K562 (cell line): Measurements from ENCODE around the gene SERTAD1. TPM values are rescaled to one million over a fixed set of nuclear protein-coding genes. Genes with fewer than 3 reads are reported as not detected.

ENCODE experiments used
- CCAR2 ChIP-seq: fragments of 200-400 bp; formaldehyde crosslinking; IDR thresholded peaks from 2 replicates; pipeline ENCODE4 v1.6.1; 2017; ENCODE audit warnings: mild to moderate bottlenecking, low read depth, low read length
- ESRRA ChIP-seq: fragments of 450-650 bp; IDR thresholded peaks from 2 replicates; pipeline ENCODE4 v1.6.1; 2014; ENCODE audit warnings: low read depth, mild to moderate bottlenecking, moderate library complexity, borderline replicate concordance
- ETS1 ChIP-seq: conservative IDR thresholded peaks from 2 replicates; pipeline ENCODE4 v1.6.1; 2011; ENCODE audit warnings: low read depth, mild to moderate bottlenecking, low read length; ENCODE audit not compliant: control insufficient read depth
- FOXA1 ChIP-seq: fragments of 450-650 bp; IDR thresholded peaks from 2 replicates; pipeline ENCODE4 v1.6.1; 2016; ENCODE audit warnings: mild to moderate bottlenecking, borderline replicate concordance
- FOXJ3 ChIP-seq: sonication (generic); formaldehyde crosslinking; IDR thresholded peaks from 2 replicates; pipeline ENCODE4 v1.4.0; 2020; ENCODE audit warnings: mild to moderate bottlenecking, missing genetic modification reagents
- KLF6 ChIP-seq: fragments of 250-450 bp; sonication (Bioruptor Pico); IDR thresholded peaks from 2 replicates; pipeline ENCODE4 v1.4.0; 2020; ENCODE audit warnings: mild to moderate bottlenecking, moderate library complexity, borderline replicate concordance
- MAFF ChIP-seq: IDR thresholded peaks from 2 replicates; pipeline ENCODE4 v1.6.1; 2012; ENCODE audit warnings: low read length, improper control_type of control experiment
- POLR2AphosphoS2 ChIP-seq: IDR thresholded peaks from 2 replicates; pipeline ENCODE4 v1.6.1; 2012; ENCODE audit warnings: low read length, improper control_type of control experiment
- POLR2G ChIP-seq: fragments of 200-400 bp; formaldehyde crosslinking; IDR thresholded peaks from 2 replicates; pipeline ENCODE4 v1.6.1; 2017; ENCODE audit warnings: low read depth, mild to moderate bottlenecking, antibody characterized with exemption, low read length, moderate library complexity
- PPARD ChIP-seq: fragments of 250-450 bp; sonication (Bioruptor Pico); IDR thresholded peaks from 2 replicates; pipeline ENCODE4 v1.8.0; 2022; ENCODE audit warnings: inconsistent platforms, mild to moderate bottlenecking, moderate library complexity
- PRDM10 ChIP-seq: fragments of 450-650 bp; IDR thresholded peaks from 2 replicates; pipeline ENCODE4 v1.6.1; 2018; ENCODE audit not compliant: partially characterized antibody
- RBM34 ChIP-seq: fragments of 200-400 bp; formaldehyde crosslinking; IDR thresholded peaks from 2 replicates; pipeline ENCODE4 v1.6.1; 2018; ENCODE audit warnings: low read length, borderline replicate concordance; ENCODE audit not compliant: insufficient read depth
- TBL1XR1 ChIP-seq, 2 experiments: IDR thresholded peaks; 2 replicates each; pipeline ENCODE4 v1.6.1; 2012; ENCODE audit warnings: improper control_type of control experiment in 2 of 2, low read length in 2 of 2, mild to moderate bottlenecking in 1 of 2
- TRIM24 ChIP-seq, 2 experiments: fragments of 450-650 bp; IDR thresholded peaks; 2 replicates each; pipeline ENCODE4 v1.6.1; 2016
- YY1 ChIP-seq, 3 experiments: IDR thresholded peaks; 2 replicates each; pipeline ENCODE4 v1.6.1; 2011; ENCODE audit warnings: low read length in 2 of 3, mild to moderate bottlenecking in 2 of 3, moderate library complexity in 2 of 3, borderline replicate concordance in 1 of 3, control low read depth in 1 of 3, low read depth in 1 of 3; ENCODE audit not compliant: insufficient read depth in 3 of 3, insufficient replicate concordance in 2 of 3, control insufficient read depth in 1 of 3, insufficient read length in 1 of 3; ENCODE audit errors: extremely low read depth in 1 of 3
- ZC3H8 ChIP-seq: fragments of 450-650 bp; IDR thresholded peaks from 2 replicates; pipeline ENCODE4 v1.6.1; 2017
- ZNF184 ChIP-seq: sonication (generic); formaldehyde crosslinking; IDR thresholded peaks from 2 replicates; pipeline ENCODE4 v1.5.0; 2020; ENCODE audit warnings: missing genetic modification reagents
- ZNF551 ChIP-seq: fragments of 250-450 bp; sonication (Bioruptor Pico); IDR thresholded peaks from 2 replicates; pipeline ENCODE4 v1.5.0; 2021; ENCODE audit warnings: mild to moderate bottlenecking, moderate library complexity
- ZSCAN29 ChIP-seq: fragments of 450-650 bp; IDR thresholded peaks from 2 replicates; pipeline ENCODE4 v1.6.1; 2017
- polyA plus RNA-seq, 8 experiments: library from polyadenylated mRNA; depleted of rRNA in 4 of 8; stranded (reverse) in 5 of 8; unstranded in 3 of 8; fragments of >200 nt; fragmentation: Nextera tagmentation in 2 of 8; fragmentation: Illumina TruSeq in 1 of 8; extraction: Ambion mirVana in 2 of 8; extraction: Trizol in 1 of 8; gene quantifications; 2 replicates each; pipeline versions ENCODE4 v1.2.1 to v1.2.3, GENCODE V29; 2011 to 2014; ENCODE audit warnings: inconsistent platforms in 1 of 8, missing spikeins in 1 of 8
- total RNA-seq, 7 experiments: library from RNA; depleted of rRNA in 6 of 7; stranded (reverse); fragments of >200 nt in 6 of 7; fragmentation: Illumina TruSeq in 2 of 7; extraction: Trizol in 2 of 7; gene quantifications; 2 replicates each; pipeline versions ENCODE4 v1.2.1 to v1.2.3, GENCODE V29; 2011 to 2021; ENCODE audit warnings: low replicate concordance in 1 of 7
- TF ChIP-seq, protein P1 (sequence below), 2 experiments: fragments of 450-650 bp in 1 of 2; sonication (generic) in 1 of 2; formaldehyde crosslinking in 1 of 2; IDR thresholded peaks in 1 of 2; conservative IDR thresholded peaks in 1 of 2; 2 replicates each; pipeline versions ENCODE4 v1.6.1 to v1.8.1; 2016 to 2023; ENCODE audit warnings: mild to moderate bottlenecking in 2 of 2, moderate library complexity in 2 of 2, inconsistent platforms in 1 of 2, missing genetic modification reagents in 1 of 2
- TF ChIP-seq, protein P2 (sequence below): fragments of 450-650 bp; formaldehyde crosslinking; IDR thresholded peaks from 2 replicates; pipeline ENCODE4 v1.4.0; 2022; ENCODE audit warnings: missing genetic modification characterization

SERTAD1 gene
- total and polyA plus RNA-seq, 9 of the 15 experiments (the other 6 are each of a cell fraction or from before 2014, with no cell fraction given), result 0.15 to 8.7 (median 4.9) TPM

- TF ChIP-seq ETS1 (no peak), ZC3H8 (0 out of 2 replicates have a peak, but pooled peaks have one; percentile 49), ZNF551 (CRISPR knock-in tag) (no peak), RBM34 (no peak), ZNF184 (CRISPR knock-in tag) (no peak), CCAR2 (no peak), KLF6 (CRISPR knock-in tag) (no peak), POLR2AphosphoS2 (no peak), ZSCAN29 (no peak), POLR2G (no peak), YY1 (IDR thresholded peaks at IDR 0.05; ENCODE audit: borderline replicate concordance in 1 of 3, control insufficient read depth in 1 of 3, extremely low read depth in 1 of 3, insufficient read depth in 3 of 3, insufficient read length in 1 of 3, insufficient replicate concordance in 2 of 3, low read depth in 1 of 3, low read length in 2 of 3) (no peak), FOXJ3 (CRISPR knock-in tag) (no peak), MAFF (no peak), PPARD (CRISPR knock-in tag) (no peak), FOXA1 (no peak), TBL1XR1 (IDR thresholded peaks at IDR 0.05; ENCODE audit: low read length in 2 of 2) (no peak), TRIM24 (IDR thresholded peaks at IDR 0.05) (no peak), ESRRA (no peak), PRDM10 (no peak)
- TF ChIP-seq, protein P1, sequence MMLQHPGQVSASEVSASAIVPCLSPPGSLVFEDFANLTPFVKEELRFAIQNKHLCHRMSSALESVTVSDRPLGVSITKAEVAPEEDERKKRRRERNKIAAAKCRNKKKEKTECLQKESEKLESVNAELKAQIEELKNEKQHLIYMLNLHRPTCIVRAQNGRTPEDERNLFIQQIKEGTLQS (IDR thresholded peaks at IDR 0.05), result no peak
- TF ChIP-seq, protein P1 (CRISPR knock-in tag; conservative IDR thresholded peaks at IDR 0.05), result no peak
- TF ChIP-seq, protein P2, sequence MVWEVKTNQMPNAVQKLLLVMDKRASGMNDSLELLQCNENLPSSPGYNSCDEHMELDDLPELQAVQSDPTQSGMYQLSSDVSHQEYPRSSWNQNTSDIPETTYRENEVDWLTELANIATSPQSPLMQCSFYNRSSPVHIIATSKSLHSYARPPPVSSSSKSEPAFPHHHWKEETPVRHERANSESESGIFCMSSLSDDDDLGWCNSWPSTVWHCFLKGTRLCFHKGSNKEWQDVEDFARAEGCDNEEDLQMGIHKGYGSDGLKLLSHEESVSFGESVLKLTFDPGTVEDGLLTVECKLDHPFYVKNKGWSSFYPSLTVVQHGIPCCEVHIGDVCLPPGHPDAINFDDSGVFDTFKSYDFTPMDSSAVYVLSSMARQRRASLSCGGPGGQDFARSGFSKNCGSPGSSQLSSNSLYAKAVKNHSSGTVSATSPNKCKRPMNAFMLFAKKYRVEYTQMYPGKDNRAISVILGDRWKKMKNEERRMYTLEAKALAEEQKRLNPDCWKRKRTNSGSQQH (CRISPR knock-in tag), result 0 out of 2 replicates have a peak, but pooled peaks have one; percentile 35
Measured at GRCh38 chr19:40418040-40418439, 7.8 kb downstream of the SERTAD1 start (continued).
